GM12875 (cell line): Measurements from ENCODE around the gene KAZALD1.

ENCODE experiments used
- H3K4me3 ChIP-seq: one replicate; pipeline ENCODE4 v1.5.1; 2011; ENCODE audit warnings: low read depth, low read length, control low read depth
- CTCF ChIP-seq: IDR thresholded peaks from 2 replicates; pipeline ENCODE4 v1.5.1; 2011; ENCODE audit warnings: low read depth, mild to moderate bottlenecking, control low read depth, inconsistent platforms, low read length, moderate library complexity, borderline replicate concordance; ENCODE audit not compliant: insufficient read depth

Gene KAZALD1

GRCh38 chr10:101061624-101062231 lies at the start of gene KAZALD1:
KAZALD1 (plus strand) TSS chr10:101061989; CDS start chr10:101062593, 604 bp downstream.
- no peak for TF ChIP-seq CTCF
- peak within 1 kb of the TSS; percentile 84 for H3K4me3 ChIP-seq

- H3K4me3 ChIP-seq: no peak overlapping the region
- TF ChIP-seq CTCF: peak; percentile 76
These were observed 49.0 kb upstream of the KAZALD1 start for GRCh38 chr10:101012525-101013364.

GRCh38 chr10:101013365-101013825 lies 48.4 kb upstream of the KAZALD1 start:
- no peak for TF ChIP-seq CTCF
- H3K4me3 ChIP-seq: no peak overlapping the region

GRCh38 chr10:101014230-101014884 lies 47.4 kb upstream of the KAZALD1 start:
- TF ChIP-seq CTCF: peak; percentile 98
- no peak overlapping the region for H3K4me3 ChIP-seq

- no peak for TF ChIP-seq CTCF
- no peak overlapping the region for H3K4me3 ChIP-seq
These were observed 46.7 kb upstream of the KAZALD1 start for GRCh38 chr10:101014966-101015581.

GRCh38 chr10:101015582-101015973 lies 46.2 kb upstream of the KAZALD1 start:
- TF ChIP-seq CTCF: no peak
- no peak overlapping the region for H3K4me3 ChIP-seq
